Measurements from ENCODE around the gene TRAPPC6A. TPM values are rescaled to one million over a fixed set of nuclear protein-coding genes. Genes with fewer than 3 reads are reported as not detected.

The TRAPPC6A gene
- total and polyA plus RNA-seq, 5 donors from 2014 or later: 54.7 to 182 (median 164) TPM

DNA sequence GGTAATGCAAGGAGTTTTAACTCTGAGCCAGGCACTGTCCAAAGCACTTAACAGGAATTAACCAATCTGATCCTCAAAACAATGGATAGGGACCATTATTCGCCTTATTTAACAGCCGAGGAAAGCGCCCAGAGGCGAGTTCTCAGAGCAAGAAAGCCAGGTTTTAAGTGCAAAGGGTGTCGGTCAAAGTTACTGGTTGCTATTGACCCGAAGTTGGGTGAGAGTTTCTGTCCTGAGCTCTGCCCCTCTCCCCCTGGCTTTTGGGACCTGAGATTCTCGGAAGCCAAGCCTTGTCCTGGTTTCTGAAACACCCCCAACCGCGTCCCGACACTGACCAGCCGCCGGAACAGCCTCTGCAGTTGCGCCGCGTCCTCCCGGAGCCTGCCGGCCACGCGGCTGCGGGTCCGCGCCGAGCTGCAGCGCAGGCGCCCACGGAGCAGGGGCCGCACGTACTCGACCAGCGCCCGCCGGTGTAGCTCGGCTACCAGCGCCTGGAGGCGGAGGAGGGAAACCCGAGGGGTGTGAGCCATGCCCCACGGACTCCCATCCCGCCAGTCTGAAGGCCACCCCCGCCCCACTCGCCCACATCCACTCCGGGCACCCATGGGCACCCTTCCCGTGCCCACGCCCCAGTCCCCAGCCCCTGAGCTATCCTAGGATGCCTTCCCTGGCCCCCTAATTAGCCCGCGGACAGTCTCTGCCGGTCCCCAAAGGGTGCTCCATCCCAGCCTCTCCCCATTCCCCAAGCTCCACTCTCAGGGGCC, 39.3 kb upstream of the TRAPPC6A start:
- no peak overlapping the region for H3K27ac Mint-ChIP-seq
- Histone ChIP-seq H3K9me3 (ENCODE audit: control insufficient read depth in 2 of 2, low read length in 2 of 2) (no peaks in the 10 kb centered on the region), H3K4me3 (ENCODE audit: low read depth, low read length) (no peak overlapping the region), H3K36me3 (ENCODE audit: control insufficient read depth, insufficient read depth, low read length) (no peaks in the 10 kb centered on the region), H3K4me1 (ENCODE audit: control insufficient read depth, insufficient read depth, low read length, poor library complexity, severe bottlenecking) (no peaks in the 10 kb centered on the region), H3K27ac (ENCODE audit: insufficient read depth, low read length, poor library complexity, severe bottlenecking) (no peak overlapping the region), H3K27me3 (ENCODE audit: control insufficient read depth, insufficient read depth, low read length) (peaks cover 7% of the 10 kb centered on the region)
- no peak overlapping the region for H3K4me3 Mint-ChIP-seq
- H3K9me3 Mint-ChIP-seq: peaks cover 0 to 2% (median 0%) of the 10 kb centered on the region in 7 donors
- no peaks in the 10 kb centered on the region for H3K36me3 Mint-ChIP-seq
- H3K4me1 Mint-ChIP-seq: peaks cover 0 to 1% (median 0%) of the 10 kb centered on the region in 4 donors
- DNase-seq (no peak), ATAC-seq (ENCODE audit: low read depth in 2 of 2) (no peak)
- peaks cover 54% of the 10 kb centered on the region for H3K27me3 Mint-ChIP-seq

DNA sequence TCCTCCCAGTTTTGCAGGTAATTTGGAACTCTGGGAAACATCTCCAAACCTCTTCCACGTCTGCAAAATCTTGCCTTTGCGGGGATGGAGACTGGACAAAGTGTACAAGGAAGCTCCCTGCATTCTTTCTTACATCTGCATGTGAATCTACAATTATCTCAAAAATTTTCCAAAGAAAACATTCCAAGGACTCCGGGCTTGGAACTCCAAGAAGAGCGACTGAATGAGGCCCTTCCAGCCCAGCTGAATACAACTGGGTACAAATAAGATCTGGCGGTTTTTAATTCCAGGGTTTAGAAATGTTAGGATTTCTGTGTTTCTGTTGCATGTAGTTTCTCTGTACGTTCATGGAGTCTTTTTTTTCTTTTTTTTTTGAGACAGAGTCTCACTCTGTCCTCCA, 38.6 kb upstream of the TRAPPC6A start:
- DNase-seq (no peak), ATAC-seq (ENCODE audit: low read depth in 2 of 2) (no peak)
- Mint-ChIP-seq H3K4me3 (no peak overlapping the region), H3K27me3 (peaks cover 48% of the 10 kb centered on the region), H3K27ac (no peak overlapping the region), H3K36me3 (no peaks in the 10 kb centered on the region), H3K4me1 (peaks cover 0 to 1% (median 0%) of the 10 kb centered on the region in 4 donors), H3K9me3 (peaks cover 0 to 2% (median 0%) of the 10 kb centered on the region in 7 donors)
- Histone ChIP-seq H3K27me3 (ENCODE audit: control insufficient read depth, insufficient read depth, low read length) (peaks cover 7% of the 10 kb centered on the region), H3K27ac (ENCODE audit: insufficient read depth, low read length, poor library complexity, severe bottlenecking) (no peak overlapping the region), H3K4me1 (ENCODE audit: control insufficient read depth, insufficient read depth, low read length, poor library complexity, severe bottlenecking) (no peaks in the 10 kb centered on the region), H3K9me3 (ENCODE audit: control insufficient read depth in 2 of 2, low read length in 2 of 2) (no peaks in the 10 kb centered on the region), H3K36me3 (ENCODE audit: control insufficient read depth, insufficient read depth, low read length) (no peaks in the 10 kb centered on the region), H3K4me3 (ENCODE audit: low read depth, low read length) (no peak overlapping the region)

DNA sequence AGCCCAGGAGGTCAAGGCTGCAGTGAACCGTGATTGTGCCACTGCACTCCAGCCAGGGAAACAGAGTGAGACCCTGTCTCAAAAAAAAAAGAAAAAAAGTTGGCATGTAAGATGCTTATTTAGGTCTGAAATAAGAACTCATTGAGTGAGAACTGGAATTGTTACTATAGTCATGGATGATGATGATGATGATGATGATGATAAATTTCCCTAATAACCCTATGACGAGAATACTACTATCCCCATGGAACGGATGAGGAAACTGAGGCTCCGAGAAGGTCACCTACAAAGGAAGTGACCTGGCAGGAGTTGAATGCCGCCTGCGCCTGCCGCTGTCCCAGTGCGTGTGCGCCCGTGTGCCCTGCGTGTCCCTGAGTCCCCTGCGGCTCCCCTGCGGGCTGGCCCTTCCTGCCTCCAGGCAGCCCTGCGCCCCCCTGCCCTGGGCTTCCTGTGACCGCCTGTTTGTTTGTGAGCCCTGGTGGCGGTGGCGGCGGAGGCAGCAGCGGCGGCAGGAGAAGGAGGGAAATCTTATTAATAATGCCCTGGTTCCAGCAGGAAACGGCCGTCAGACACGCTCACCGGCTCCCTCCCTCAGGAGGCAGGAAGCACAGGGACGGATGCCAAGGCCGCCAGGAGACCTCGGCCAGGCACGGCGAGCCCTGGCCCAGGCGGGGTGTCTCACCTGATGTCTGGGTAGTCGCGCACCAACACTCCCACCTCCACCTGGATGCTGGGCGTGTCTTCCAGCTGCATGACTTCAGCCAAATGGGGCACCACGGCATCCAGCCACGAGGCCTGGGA, 37.6 kb upstream of the TRAPPC6A start:
- Mint-ChIP-seq H3K27me3 (peaks cover 46% of the 10 kb centered on the region), H3K4me1 (peaks cover 0 to 1% (median 0%) of the 10 kb centered on the region in 4 donors), H3K36me3 (no peaks in the 10 kb centered on the region), H3K4me3 (no peak overlapping the region), H3K27ac (no peak overlapping the region), H3K9me3 (peaks cover 0 to 2% (median 0%) of the 10 kb centered on the region in 7 donors)
- no peaks in the 10 kb centered on the region for H3K4me1 ChIP-seq (ENCODE audit: control insufficient read depth, insufficient read depth, low read length, poor library complexity, severe bottlenecking)
- ATAC-seq (ENCODE audit: low read depth in 2 of 2): no peak
- no peak for DNase-seq
- no peak overlapping the region for H3K4me3 ChIP-seq (ENCODE audit: low read depth, low read length)
- H3K27me3 ChIP-seq (ENCODE audit: control insufficient read depth, insufficient read depth, low read length): peaks cover 7% of the 10 kb centered on the region
- no peak overlapping the region for H3K27ac ChIP-seq (ENCODE audit: insufficient read depth, low read length, poor library complexity, severe bottlenecking)
- H3K36me3 ChIP-seq (ENCODE audit: control insufficient read depth, insufficient read depth, low read length): no peaks in the 10 kb centered on the region
- H3K9me3 ChIP-seq (ENCODE audit: control insufficient read depth in 2 of 2, low read length in 2 of 2): no peaks in the 10 kb centered on the region

DNA sequence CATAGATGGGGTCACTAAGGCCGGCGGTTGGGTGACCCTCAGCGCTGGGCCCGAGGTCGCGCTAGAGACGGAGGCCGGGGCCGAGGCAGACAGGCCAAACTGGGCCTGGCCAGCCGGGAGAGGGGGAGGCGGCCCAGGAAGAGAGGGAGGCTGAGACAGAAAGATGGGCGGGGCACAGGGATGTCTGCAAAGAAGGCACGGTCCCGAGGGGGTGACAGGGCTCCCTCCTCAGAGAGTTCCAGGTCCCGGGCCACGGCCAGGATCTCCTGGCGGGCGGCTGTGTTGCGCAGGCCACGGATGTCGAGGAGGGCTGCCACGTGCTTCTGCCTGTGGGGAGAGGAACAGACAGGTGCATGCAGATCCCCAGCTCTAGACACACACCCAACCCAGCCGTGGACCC, 35.0 kb upstream of the TRAPPC6A start:
- peaks cover 34% of the 10 kb centered on the region for H3K27me3 Mint-ChIP-seq
- H3K36me3 ChIP-seq (ENCODE audit: control insufficient read depth, insufficient read depth, low read length): no peaks in the 10 kb centered on the region
- H3K36me3 Mint-ChIP-seq: no peaks in the 10 kb centered on the region
- no peaks in the 10 kb centered on the region for H3K9me3 ChIP-seq (ENCODE audit: control insufficient read depth in 2 of 2, low read length in 2 of 2)
- DNase-seq (no peak), ATAC-seq (ENCODE audit: low read depth in 2 of 2) (no peak)
- no peak overlapping the region for H3K4me3 ChIP-seq (ENCODE audit: low read depth, low read length)
- no peak overlapping the region for H3K27ac Mint-ChIP-seq
- H3K27me3 ChIP-seq (ENCODE audit: control insufficient read depth, insufficient read depth, low read length): peaks cover 5% of the 10 kb centered on the region
- no peak overlapping the region for H3K27ac ChIP-seq (ENCODE audit: insufficient read depth, low read length, poor library complexity, severe bottlenecking)
- no peak overlapping the region for H3K4me3 Mint-ChIP-seq
- H3K9me3 Mint-ChIP-seq: no peaks in the 10 kb centered on the region
- H3K4me1 Mint-ChIP-seq: peaks cover 0 to 2% (median under 1%) of the 10 kb centered on the region in 4 donors
- no peaks in the 10 kb centered on the region for H3K4me1 ChIP-seq (ENCODE audit: control insufficient read depth, insufficient read depth, low read length, poor library complexity, severe bottlenecking)

DNA sequence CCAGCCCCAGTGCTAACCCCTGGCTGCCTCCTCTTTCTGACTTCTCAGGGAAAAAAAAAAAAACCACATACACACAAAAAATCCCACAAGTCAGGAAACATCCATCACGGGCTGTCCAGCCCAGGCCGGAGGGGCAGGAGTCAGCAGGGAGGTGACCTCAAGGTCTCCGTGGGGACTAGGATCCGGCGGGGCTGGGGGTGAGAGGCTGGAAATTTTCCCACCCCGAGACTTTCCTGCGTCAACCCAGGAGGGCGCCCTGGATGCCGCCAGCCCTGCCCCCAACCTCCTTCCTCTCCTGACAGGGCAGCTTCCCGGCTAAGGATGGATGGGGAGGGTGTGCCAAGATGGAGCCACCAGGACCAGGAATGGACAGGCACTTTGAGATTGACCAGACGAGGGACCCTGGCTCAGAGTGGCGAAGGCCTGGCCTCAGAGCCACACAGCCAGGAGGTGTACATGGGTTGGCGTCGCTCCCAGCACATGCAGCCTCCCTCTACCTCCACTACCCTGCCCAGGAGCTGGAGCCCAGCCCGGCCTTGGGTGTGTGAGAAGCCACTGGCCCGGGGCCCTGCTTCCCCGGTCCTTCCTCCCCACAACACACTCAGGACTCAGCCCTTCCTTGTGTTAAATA, 33.8 kb upstream of the TRAPPC6A start:
- H3K4me1 Mint-ChIP-seq: peaks cover 0 to 2% (median under 1%) of the 10 kb centered on the region in 4 donors

DNA sequence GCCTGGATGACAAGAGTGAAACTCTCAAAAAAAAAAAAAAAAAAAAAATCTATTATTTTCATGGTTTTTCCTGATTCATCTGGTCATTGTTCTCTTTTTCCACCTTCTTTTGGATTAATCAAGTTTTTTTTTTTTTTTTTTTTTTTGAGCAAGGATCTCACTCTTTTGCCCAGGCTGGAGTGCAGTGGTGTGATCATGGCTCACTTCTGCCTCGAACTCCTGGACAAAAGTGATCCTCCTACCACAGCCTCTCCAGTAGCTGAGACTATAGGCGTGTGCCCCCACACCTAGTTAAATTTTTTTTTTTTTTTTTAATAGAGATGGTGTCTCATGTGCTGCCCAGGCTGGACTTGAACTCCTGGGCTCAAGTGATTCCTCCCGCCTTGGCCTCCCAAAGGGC, 28.3 kb upstream of the TRAPPC6A start:
- H3K27me3 Mint-ChIP-seq: peaks cover 6% of the 10 kb centered on the region
- DNase-seq (no peak), ATAC-seq (ENCODE audit: low read depth in 2 of 2) (no peak)
- H3K4me3 Mint-ChIP-seq: no peak overlapping the region
- no peak overlapping the region for H3K27ac Mint-ChIP-seq
- peaks cover 0 to 1% (median 0%) of the 10 kb centered on the region in 7 donors for H3K9me3 Mint-ChIP-seq
- Histone ChIP-seq H3K9me3 (ENCODE audit: control insufficient read depth in 2 of 2, low read length in 2 of 2) (no peaks in the 10 kb centered on the region), H3K4me3 (ENCODE audit: low read depth, low read length) (no peak overlapping the region), H3K4me1 (ENCODE audit: control insufficient read depth, insufficient read depth, low read length, poor library complexity, severe bottlenecking) (no peaks in the 10 kb centered on the region), H3K36me3 (ENCODE audit: control insufficient read depth, insufficient read depth, low read length) (no peaks in the 10 kb centered on the region), H3K27ac (ENCODE audit: insufficient read depth, low read length, poor library complexity, severe bottlenecking) (no peak overlapping the region), H3K27me3 (ENCODE audit: control insufficient read depth, insufficient read depth, low read length) (no peaks in the 10 kb centered on the region)
- peaks cover 0 to 2% (median 0%) of the 10 kb centered on the region in 4 donors for H3K4me1 Mint-ChIP-seq
- no peaks in the 10 kb centered on the region for H3K36me3 Mint-ChIP-seq

More for the DNA sequence above, 33.8 kb upstream of the TRAPPC6A start:
- Histone ChIP-seq H3K4me3 (ENCODE audit: low read depth, low read length) (no peak overlapping the region), H3K36me3 (ENCODE audit: control insufficient read depth, insufficient read depth, low read length) (no peaks in the 10 kb centered on the region), H3K4me1 (ENCODE audit: control insufficient read depth, insufficient read depth, low read length, poor library complexity, severe bottlenecking) (no peaks in the 10 kb centered on the region), H3K9me3 (ENCODE audit: control insufficient read depth in 2 of 2, low read length in 2 of 2) (no peaks in the 10 kb centered on the region), H3K27me3 (ENCODE audit: control insufficient read depth, insufficient read depth, low read length) (peaks cover 2% of the 10 kb centered on the region), H3K27ac (ENCODE audit: insufficient read depth, low read length, poor library complexity, severe bottlenecking) (no peak overlapping the region)
- Mint-ChIP-seq H3K36me3 (no peaks in the 10 kb centered on the region), H3K4me3 (no peak overlapping the region), H3K9me3 (no peaks in the 10 kb centered on the region), H3K27ac (no peak overlapping the region), H3K27me3 (peaks cover 29% of the 10 kb centered on the region)
- DNase-seq: no peak
- ATAC-seq (ENCODE audit: low read depth in 2 of 2): no peak

DNA sequence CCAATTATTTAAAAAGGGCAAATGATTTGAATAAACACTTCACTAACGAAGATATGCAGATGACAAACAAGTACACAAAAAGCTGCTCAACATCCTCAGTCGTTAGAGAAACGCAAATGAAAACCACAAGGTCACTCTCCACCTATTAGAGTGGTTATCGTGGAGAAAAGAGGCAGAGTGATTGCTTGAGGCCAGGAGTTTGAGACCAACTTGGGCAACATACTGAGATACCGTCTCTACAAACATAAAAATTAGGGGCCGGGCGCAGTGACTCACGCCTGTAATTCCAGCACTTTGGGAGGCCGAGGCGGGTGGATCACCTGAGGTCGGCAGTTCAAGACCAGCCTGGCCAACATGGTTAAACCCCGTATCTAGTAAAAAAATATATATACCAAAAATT, 27.8 kb upstream of the TRAPPC6A start:
- Mint-ChIP-seq H3K9me3 (peaks cover 0 to 1% (median 0%) of the 10 kb centered on the region in 7 donors), H3K36me3 (no peaks in the 10 kb centered on the region), H3K4me3 (no peak overlapping the region), H3K27ac (no peak overlapping the region), H3K27me3 (peaks cover 5% of the 10 kb centered on the region), H3K4me1 (peaks cover 0 to 2% (median 0%) of the 10 kb centered on the region in 4 donors)
- no peaks in the 10 kb centered on the region for H3K36me3 ChIP-seq (ENCODE audit: control insufficient read depth, insufficient read depth, low read length)
- ATAC-seq (ENCODE audit: low read depth in 2 of 2) (no peak), DNase-seq (no peak)
- H3K4me3 ChIP-seq (ENCODE audit: low read depth, low read length): no peak overlapping the region
- H3K27me3 ChIP-seq (ENCODE audit: control insufficient read depth, insufficient read depth, low read length): no peaks in the 10 kb centered on the region
- H3K9me3 ChIP-seq (ENCODE audit: control insufficient read depth in 2 of 2, low read length in 2 of 2): no peaks in the 10 kb centered on the region
- no peak overlapping the region for H3K27ac ChIP-seq (ENCODE audit: insufficient read depth, low read length, poor library complexity, severe bottlenecking)
- no peaks in the 10 kb centered on the region for H3K4me1 ChIP-seq (ENCODE audit: control insufficient read depth, insufficient read depth, low read length, poor library complexity, severe bottlenecking)

Measured in CD4-positive, CD25-positive, alpha-beta regulatory T cell (primary cell).